Measurements from ENCODE around the gene RHOV. TPM values are rescaled to one million over a fixed set of nuclear protein-coding genes. Genes with fewer than 3 reads are reported as not detected.

Gene RHOV
- total RNA-seq, 1 donor from 2014 or later, result 1.8 TPM

GRCh38 chr15:40892447-40893012, 18.5 kb upstream of the RHOV start:
- Mint-ChIP-seq H3K27ac (ENCODE audit: unreplicated experiment) (no peak overlapping the region), H3K4me1 (ENCODE audit: low read depth, unreplicated experiment) (peaks cover 3% of the 10 kb centered on the region), H3K4me3 (ENCODE audit: unreplicated experiment) (no peak overlapping the region), H3K36me3 (ENCODE audit: unreplicated experiment) (no peaks in the 10 kb centered on the region), H3K27me3 (ENCODE audit: unreplicated experiment) (peaks cover 11% of the 10 kb centered on the region), H3K9me3 (ENCODE audit: unreplicated experiment) (no peaks in the 10 kb centered on the region)
- DNase-seq, result no peak
- no peak for TF ChIP-seq CTCF (IDR thresholded peaks at IDR 0.05; ENCODE audit: partially characterized antibody, unreplicated experiment)

GRCh38 chr15:40891810-40892446, 17.9 kb upstream of the RHOV start:
- Mint-ChIP-seq H3K9me3 (ENCODE audit: unreplicated experiment) (no peaks in the 10 kb centered on the region), H3K27ac (ENCODE audit: unreplicated experiment) (no peak overlapping the region), H3K36me3 (ENCODE audit: unreplicated experiment) (no peaks in the 10 kb centered on the region), H3K27me3 (ENCODE audit: unreplicated experiment) (peaks cover 11% of the 10 kb centered on the region), H3K4me1 (ENCODE audit: low read depth, unreplicated experiment) (peaks cover 3% of the 10 kb centered on the region), H3K4me3 (ENCODE audit: unreplicated experiment) (no peak overlapping the region)
- peak; percentile 63 for DNase-seq
- TF ChIP-seq CTCF (IDR thresholded peaks at IDR 0.05; ENCODE audit: partially characterized antibody, unreplicated experiment), result peak; percentile 66

GRCh38 chr15:40891138-40891537, 17.1 kb upstream of the RHOV start:
- no peak for DNase-seq
- Mint-ChIP-seq H3K9me3 (ENCODE audit: unreplicated experiment) (no peaks in the 10 kb centered on the region), H3K27ac (ENCODE audit: unreplicated experiment) (no peak overlapping the region), H3K27me3 (ENCODE audit: unreplicated experiment) (peaks cover 11% of the 10 kb centered on the region), H3K36me3 (ENCODE audit: unreplicated experiment) (no peaks in the 10 kb centered on the region), H3K4me1 (ENCODE audit: low read depth, unreplicated experiment) (peaks cover 3% of the 10 kb centered on the region), H3K4me3 (ENCODE audit: unreplicated experiment) (no peak overlapping the region)
- no peak for TF ChIP-seq CTCF (IDR thresholded peaks at IDR 0.05; ENCODE audit: partially characterized antibody, unreplicated experiment)

GRCh38 chr15:40889112-40889511, 15.1 kb upstream of the RHOV start:
- DNase-seq, result no peak
- no peak overlapping the region for H3K27ac Mint-ChIP-seq (ENCODE audit: unreplicated experiment)
- peaks cover 11% of the 10 kb centered on the region for H3K27me3 Mint-ChIP-seq (ENCODE audit: unreplicated experiment)
- no peaks in the 10 kb centered on the region for H3K9me3 Mint-ChIP-seq (ENCODE audit: unreplicated experiment)
- no peaks in the 10 kb centered on the region for H3K36me3 Mint-ChIP-seq (ENCODE audit: unreplicated experiment)
- H3K4me1 Mint-ChIP-seq (ENCODE audit: low read depth, unreplicated experiment), result peaks cover 3% of the 10 kb centered on the region
- no peak for TF ChIP-seq CTCF (IDR thresholded peaks at IDR 0.05; ENCODE audit: partially characterized antibody, unreplicated experiment)
- H3K4me3 Mint-ChIP-seq (ENCODE audit: unreplicated experiment), result no peak overlapping the region

GRCh38 chr15:40886586-40886985, 12.6 kb upstream of the RHOV start:
- H3K27me3 Mint-ChIP-seq (ENCODE audit: unreplicated experiment), result peaks cover 6% of the 10 kb centered on the region
- H3K36me3 Mint-ChIP-seq (ENCODE audit: unreplicated experiment), result no peaks in the 10 kb centered on the region
- no peak for TF ChIP-seq CTCF (IDR thresholded peaks at IDR 0.05; ENCODE audit: partially characterized antibody, unreplicated experiment)
- DNase-seq, result no peak
- H3K27ac Mint-ChIP-seq (ENCODE audit: unreplicated experiment), result no peak overlapping the region
- H3K4me3 Mint-ChIP-seq (ENCODE audit: unreplicated experiment), result no peak overlapping the region
- H3K9me3 Mint-ChIP-seq (ENCODE audit: unreplicated experiment), result no peaks in the 10 kb centered on the region
- no peaks in the 10 kb centered on the region for H3K4me1 Mint-ChIP-seq (ENCODE audit: low read depth, unreplicated experiment)
